ENCODE measurements around the gene TPSD1. TPM values are rescaled to one million over a fixed set of nuclear protein-coding genes. Genes with fewer than 3 reads are reported as not detected.

Gene TPSD1
- total RNA-seq, 1 experiment from 2014 or later: not detected

- Histone ChIP-seq H3K27me3 (ENCODE audit: insufficient read depth, low read depth) (no peaks in the 10 kb centered on the region), H2AFZ (peak overlapping the region; percentile 70), H3K9me3 (ENCODE audit: insufficient read depth, low read depth) (no peaks in the 10 kb centered on the region), H4K20me1 (ENCODE audit: insufficient read depth) (no peaks in the 10 kb centered on the region), H3K79me2 (ENCODE audit: low read depth) (no peaks in the 10 kb centered on the region), H3F3A (ENCODE audit: insufficient read depth, low read depth) (peaks cover 35% of the 10 kb centered on the region), H3K27ac (peak overlapping the region; percentile 99), H3K4me3 (no peak overlapping the region), H3K36me3 (ENCODE audit: low read depth) (no peaks in the 10 kb centered on the region), H3K4me2 (peak overlapping the region; percentile 66), H3K4me1 (replicated peaks; ENCODE audit: insufficient read depth) (peaks cover 42% of the 10 kb centered on the region), H3K9me2 (ENCODE audit: insufficient read depth) (no peaks in the 10 kb centered on the region)
- peak; percentile 82 to 97 for DNase-seq
- ChIA-PET CTCF (interaction anchor here (0.6 kb wide), 1 partner anchor 581 kb away, joined by 3 read pairs; no protein-coding TSS in a partner anchor), POLR2A (ENCODE audit: unreplicated experiment) (interaction anchor here (0.6 to 0.8 kb wide), 4 partner anchors 12 to 485 kb away, joined by 3 to 7 read pairs (median 4); partner anchors contain the start of genes SPSB3 and UBE2I)
- TF ChIP-seq CTCF (conservative IDR thresholded peaks at IDR 0.05) (no peak), EZH2 (IDR thresholded peaks at IDR 0.05; ENCODE audit: low read depth) (no peak)
- TSS peak; percentile 71 for BruUV-seq (replicated peaks)
- intact Hi-C loops (cut with micrococcal nuclease; ENCODE audit: unreplicated experiment): loop anchor here (2.0 kb wide), 1 partner anchor 38 kb away; no protein-coding TSS in a partner anchor
Observed at GRCh38 chr16:1297018-1297696, 41.3 kb downstream of the TPSD1 start.

- intact Hi-C loops (cut with micrococcal nuclease; ENCODE audit: unreplicated experiment): no loop called here
- peaks cover 54% of the 10 kb centered on the region for H3K4me1 ChIP-seq (replicated peaks; ENCODE audit: insufficient read depth)
- ChIA-PET CTCF (no interaction called here), POLR2A (ENCODE audit: unreplicated experiment) (no interaction called here)
- no peak overlapping the region for H3K4me2 ChIP-seq
- H3K4me3 ChIP-seq: no peak overlapping the region
- BruUV-seq (replicated peaks): no TSS peak
- H2AFZ ChIP-seq: no peak overlapping the region
- no peaks in the 10 kb centered on the region for H3K36me3 ChIP-seq (ENCODE audit: low read depth)
- H3K9me3 ChIP-seq (ENCODE audit: insufficient read depth, low read depth): no peaks in the 10 kb centered on the region
- peak overlapping the region; percentile 99 for H3K27ac ChIP-seq
- DNase-seq: no peak
- H4K20me1 ChIP-seq (ENCODE audit: insufficient read depth): no peaks in the 10 kb centered on the region
- H3K27me3 ChIP-seq (ENCODE audit: insufficient read depth, low read depth): no peaks in the 10 kb centered on the region
- TF ChIP-seq CTCF (conservative IDR thresholded peaks at IDR 0.05) (no peak), EZH2 (IDR thresholded peaks at IDR 0.05; ENCODE audit: low read depth) (no peak)
- no peaks in the 10 kb centered on the region for H3K79me2 ChIP-seq (ENCODE audit: low read depth)
- H3K9me2 ChIP-seq (ENCODE audit: insufficient read depth): no peaks in the 10 kb centered on the region
- peaks cover 46% of the 10 kb centered on the region for H3F3A ChIP-seq (ENCODE audit: insufficient read depth, low read depth)
Observed at GRCh38 chr16:1298406-1298805, 42.5 kb downstream of the TPSD1 start.

GRCh38 chr16:1299012-1299867 is 43.4 kb downstream of the TPSD1 start:
- peaks cover 52% of the 10 kb centered on the region for H3F3A ChIP-seq (ENCODE audit: insufficient read depth, low read depth)
- peaks cover 54% of the 10 kb centered on the region for H3K4me1 ChIP-seq (replicated peaks; ENCODE audit: insufficient read depth)
- no peaks in the 10 kb centered on the region for H3K79me2 ChIP-seq (ENCODE audit: low read depth)
- H3K9me2 ChIP-seq (ENCODE audit: insufficient read depth): no peaks in the 10 kb centered on the region
- H3K4me3 ChIP-seq: no peak overlapping the region
- intact Hi-C loops (cut with micrococcal nuclease; ENCODE audit: unreplicated experiment): no loop called here
- H3K9me3 ChIP-seq (ENCODE audit: insufficient read depth, low read depth): no peaks in the 10 kb centered on the region
- no peaks in the 10 kb centered on the region for H3K36me3 ChIP-seq (ENCODE audit: low read depth)
- no peak overlapping the region for H3K4me2 ChIP-seq
- CTCF ChIA-PET: no interaction called here
- TF ChIP-seq EZH2 (IDR thresholded peaks at IDR 0.05; ENCODE audit: low read depth): no peak
- no peak for TF ChIP-seq CTCF (conservative IDR thresholded peaks at IDR 0.05)
- BruUV-seq (replicated peaks): no TSS peak
- H2AFZ ChIP-seq: no peak overlapping the region
- DNase-seq: no peak
- H3K27me3 ChIP-seq (ENCODE audit: insufficient read depth, low read depth): no peaks in the 10 kb centered on the region
- POLR2A ChIA-PET (ENCODE audit: unreplicated experiment): no interaction called here
- H3K27ac ChIP-seq: no peak overlapping the region
- H4K20me1 ChIP-seq (ENCODE audit: insufficient read depth): no peaks in the 10 kb centered on the region
